HL-60 (cell line): Measurements from ENCODE around the gene GNG4.

Experiments
- CTCF ChIP-seq: IDR thresholded peaks from one replicate; pipeline ENCODE4 v1.5.1; 2011; ENCODE audit warnings: low read length, control low read depth, inconsistent platforms; ENCODE audit not compliant: insufficient read depth
- GABPA ChIP-seq: IDR thresholded peaks from 2 replicates; pipeline ENCODE4 v1.6.1; 2012; ENCODE audit warnings: low read depth
- REST ChIP-seq: IDR thresholded peaks from 2 replicates; pipeline ENCODE4 v1.6.1; 2012; ENCODE audit warnings: low read depth; ENCODE audit not compliant: insufficient replicate concordance
- SPI1 ChIP-seq: IDR thresholded peaks from 2 replicates; pipeline ENCODE4 v1.6.1; 2012; ENCODE audit warnings: low read depth, mild to moderate bottlenecking, borderline replicate concordance

DNA sequence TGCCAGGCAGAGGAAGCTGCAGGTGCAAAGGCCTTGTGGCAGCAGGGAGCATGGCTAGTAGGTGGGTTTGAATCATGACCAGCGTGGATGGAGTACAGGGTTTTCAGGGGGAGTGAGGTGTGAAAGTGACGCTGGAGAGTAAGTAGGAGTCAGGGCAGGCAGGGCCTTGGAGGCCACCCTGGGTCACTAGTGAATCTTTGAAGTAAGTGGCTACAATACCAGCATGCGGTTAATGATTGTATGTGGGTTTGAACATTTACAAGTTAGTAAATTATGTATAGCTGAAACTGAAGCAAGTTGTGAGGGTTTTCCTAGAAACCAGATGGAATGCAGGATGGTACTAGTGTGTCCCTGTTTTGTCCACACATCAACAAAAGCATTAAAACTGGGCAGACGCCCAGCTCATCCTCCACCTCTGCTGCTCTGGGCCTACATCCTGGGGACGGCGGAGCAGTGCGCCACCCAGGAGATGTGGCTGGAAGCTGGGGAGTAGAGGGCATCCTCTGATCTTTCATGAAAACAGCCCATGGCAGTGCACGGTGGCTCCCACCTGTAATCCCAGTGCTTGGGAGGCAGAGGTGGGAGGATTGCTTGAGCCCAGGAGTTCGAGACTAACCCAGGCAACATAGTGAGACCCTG is 104.2 kb downstream of the GNG4 start:
- TF ChIP-seq CTCF, result no peak
- no peak for TF ChIP-seq REST
- no peak for TF ChIP-seq SPI1
- no peak for TF ChIP-seq GABPA
